Keratinocyte (primary cell): ENCODE measurements around the gene PDS5B.

Source experiments
- CTCF ChIP-seq, 3 experiments: IDR thresholded peaks in 1 of 3; conservative IDR thresholded peaks in 1 of 3; optimal IDR thresholded peaks in 1 of 3; 2 replicates in 2 of 3; 3 replicates in 1 of 3; pipeline versions ENCODE3 to v1.5.1; 2011; ENCODE audit warnings: low read length in 3 of 3, mild to moderate bottlenecking in 3 of 3, moderate library complexity in 2 of 3, control low read depth in 1 of 3, inconsistent platforms in 1 of 3; ENCODE audit not compliant: insufficient read depth in 2 of 3; ENCODE audit errors: extremely low read depth in 1 of 3
- EZH2 ChIP-seq: IDR thresholded peaks from one replicate; pipeline ENCODE4 v1.6.1; 2012; ENCODE audit warnings: inconsistent platforms, mild to moderate bottlenecking, low read length, moderate library complexity

GRCh38 chr13:32639502-32640105 is 53.4 kb downstream of the PDS5B start:
- TF ChIP-seq CTCF (optimal IDR thresholded peaks at IDR 0.05 in 1 of 3, IDR thresholded peaks at IDR 0.05 in 1 of 3, conservative IDR thresholded peaks at IDR 0.05 in 1 of 3; ENCODE audit: extremely low read depth in 1 of 3, insufficient read depth in 2 of 3, low read length in 3 of 3) (peak; percentile 64 to 68 (median 65)), EZH2 (no peak)
